Measurements from ENCODE around the gene NELFCD.

The NELFCD gene

GRCh38 chr20:58994390-58995159, 13.5 kb downstream of the NELFCD start:
- no peak for DNase-seq (ENCODE audit: low spot score)

GRCh38 chr20:58995461-58996225, 14.6 kb downstream of the NELFCD start:
- no peak for DNase-seq (ENCODE audit: low spot score)

- no peak for DNase-seq (ENCODE audit: low spot score)
Measured at GRCh38 chr20:58996226-58996611, 15.2 kb downstream of the NELFCD start.

GRCh38 chr20:58997141-58997770, 16.2 kb downstream of the NELFCD start:
- no peak for DNase-seq (ENCODE audit: low spot score)

- no peak for DNase-seq (ENCODE audit: low spot score)
Measured at GRCh38 chr20:58998656-58999055, 17.6 kb downstream of the NELFCD start.

- no peak for DNase-seq (ENCODE audit: low spot score)
Measured at GRCh38 chr20:59000326-59000725, 19.3 kb downstream of the NELFCD start.

- no peak for DNase-seq (ENCODE audit: low spot score)
Measured at GRCh38 chr20:59001068-59001448, 20.0 kb downstream of the NELFCD start.

- no peak for DNase-seq (ENCODE audit: low spot score)
Measured at GRCh38 chr20:59001449-59002171, 20.6 kb downstream of the NELFCD start.

GRCh38 chr20:59002388-59002787, 21.3 kb downstream of the NELFCD start:
- DNase-seq (ENCODE audit: low spot score), result no peak

GRCh38 chr20:59002874-59003399, 21.9 kb downstream of the NELFCD start:
- DNase-seq (ENCODE audit: low spot score), result no peak

- DNase-seq (ENCODE audit: low spot score), result no peak
Measured at GRCh38 chr20:59003836-59004492, 22.9 kb downstream of the NELFCD start.

GRCh38 chr20:59004493-59004762, 23.4 kb downstream of the NELFCD start:
- DNase-seq (ENCODE audit: low spot score), result no peak

- DNase-seq (ENCODE audit: low spot score), result no peak
Measured at GRCh38 chr20:59004763-59005522, 23.9 kb downstream of the NELFCD start.

GRCh38 chr20:59005523-59006166, 24.6 kb downstream of the NELFCD start:
- no peak for DNase-seq (ENCODE audit: low spot score)

GRCh38 chr20:59006167-59006863, 25.3 kb downstream of the NELFCD start:
- no peak for DNase-seq (ENCODE audit: low spot score)

GRCh38 chr20:59006864-59007664, 26.0 kb downstream of the NELFCD start, which contains the start of gene CTSZ:
Gene CTSZ (minus strand): TSS chr20:59007254. CDS start chr20:59007128, 126 bp downstream.
- no peak for DNase-seq (ENCODE audit: low spot score)

GRCh38 chr20:59007665-59008511, 26.8 kb downstream of the NELFCD start:
- DNase-seq (ENCODE audit: low spot score), result no peak
